Stimulated activated effector memory CD8-positive, alpha-beta T cell treated with anti-CD3 and anti-CD28 coated beads, Interleukin-12 subunit alpha, Interleukin-12 subunit beta, amount 100 ng/mL, for 72 hours (primary cell): ENCODE results near the gene HIRA.

ENCODE experiments used
- ATAC-seq: fragments of 150-1000 bp; cut with Tn5 transposase; 2 replicates; pipeline ENCODE4 v1.10.0; 2021
- DNase-seq, 2 donors: peaks; one replicate each; pipeline ENCODE4 v3.0.0; 2021 to 2022; ENCODE audit warnings: low spot score in 2 of 2
- H3K27ac Mint-ChIP-seq: one replicate; pipeline ENCODE4 v1.8.0; 2022; ENCODE audit warnings: mild to moderate bottlenecking, mixed read lengths
- H3K36me3 Mint-ChIP-seq: one replicate; pipeline ENCODE4 v1.8.0; 2022; ENCODE audit warnings: mild to moderate bottlenecking, mixed read lengths
- H3K4me1 Mint-ChIP-seq: one replicate; pipeline ENCODE4 v1.8.0; 2022; ENCODE audit warnings: mixed read lengths
- H3K4me3 Mint-ChIP-seq: one replicate; pipeline ENCODE4 v1.8.0; 2022; ENCODE audit warnings: mild to moderate bottlenecking, mixed read lengths
- H3K9me3 Mint-ChIP-seq: one replicate; pipeline ENCODE4 v1.8.0; 2022; ENCODE audit warnings: mixed read lengths

HIRA gene

DNA sequence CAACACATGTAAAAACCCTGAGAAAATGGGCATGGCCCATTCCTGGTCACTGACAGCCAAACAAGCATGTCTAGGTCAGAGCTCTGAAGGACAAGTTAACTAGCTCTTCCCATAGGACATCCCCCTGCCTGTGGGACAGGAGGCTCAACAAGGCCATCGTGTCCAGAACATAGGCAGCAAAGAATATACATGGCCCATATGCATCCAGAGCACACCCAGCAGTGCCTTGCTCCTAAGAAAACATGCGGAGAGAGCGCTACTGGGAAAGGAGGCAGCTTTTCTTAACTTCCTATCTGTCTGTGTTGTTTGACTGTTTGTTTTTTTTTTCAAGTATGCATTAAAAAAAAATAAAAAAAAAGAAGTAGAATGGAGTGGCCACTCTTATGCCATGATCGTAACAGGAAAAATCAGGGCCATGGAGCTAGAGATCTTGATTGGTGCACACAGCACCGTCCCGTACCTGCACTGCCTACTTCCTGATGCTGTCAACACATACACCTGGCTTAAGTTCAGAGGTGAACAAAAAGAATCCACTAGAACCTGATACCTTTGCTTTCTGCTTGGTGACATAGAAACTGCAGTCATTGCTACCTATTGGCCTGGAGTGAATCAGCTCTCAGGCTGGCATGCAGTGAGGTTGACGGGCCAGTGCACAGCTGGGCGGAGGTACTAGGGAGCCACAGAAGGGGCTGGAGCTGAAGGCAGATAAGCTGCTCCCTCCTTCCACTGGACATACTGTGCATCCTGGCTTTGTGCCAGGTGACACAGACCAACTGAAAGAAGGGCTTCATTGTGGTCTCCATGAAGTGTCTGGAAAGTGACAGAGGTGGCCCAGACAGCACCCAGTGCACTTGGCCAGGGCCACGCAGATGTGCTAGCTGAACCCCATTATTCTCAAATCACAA, 35.6 kb upstream of the HIRA start:
- peak overlapping the region; percentile 32 for H3K27ac Mint-ChIP-seq
- H3K4me1 Mint-ChIP-seq: peaks cover 10% of the 10 kb centered on the region
- ATAC-seq: no peak
- no peak for DNase-seq
- H3K9me3 Mint-ChIP-seq: no peaks in the 10 kb centered on the region
- no peak overlapping the region for H3K4me3 Mint-ChIP-seq
- H3K36me3 Mint-ChIP-seq: peaks cover 97% of the 10 kb centered on the region

GRCh38 chr22:19466126-19466716, 34.7 kb upstream of the HIRA start:
- H3K36me3 Mint-ChIP-seq: peaks cover 97% of the 10 kb centered on the region
- no peak overlapping the region for H3K27ac Mint-ChIP-seq
- ATAC-seq: no peak
- peaks cover 10% of the 10 kb centered on the region for H3K4me1 Mint-ChIP-seq
- no peak for DNase-seq
- no peaks in the 10 kb centered on the region for H3K9me3 Mint-ChIP-seq
- no peak overlapping the region for H3K4me3 Mint-ChIP-seq

- peaks cover 97% of the 10 kb centered on the region for H3K36me3 Mint-ChIP-seq
- no peak for DNase-seq
- H3K4me1 Mint-ChIP-seq: peaks cover 10% of the 10 kb centered on the region
- H3K4me3 Mint-ChIP-seq: no peak overlapping the region
- ATAC-seq: no peak
- H3K27ac Mint-ChIP-seq: peak overlapping the region; percentile 50
- no peaks in the 10 kb centered on the region for H3K9me3 Mint-ChIP-seq
These were observed 33.4 kb upstream of the HIRA start for GRCh38 chr22:19464975-19465374.

GRCh38 chr22:19464546-19464945, 33.0 kb upstream of the HIRA start:
- no peak for DNase-seq
- ATAC-seq: no peak
- no peaks in the 10 kb centered on the region for H3K9me3 Mint-ChIP-seq
- H3K27ac Mint-ChIP-seq: peak overlapping the region; percentile 50
- H3K4me3 Mint-ChIP-seq: no peak overlapping the region
- H3K36me3 Mint-ChIP-seq: peaks cover 97% of the 10 kb centered on the region
- H3K4me1 Mint-ChIP-seq: peaks cover 10% of the 10 kb centered on the region

GRCh38 chr22:19463491-19464469, 32.2 kb upstream of the HIRA start:
- peaks cover 96% of the 10 kb centered on the region for H3K36me3 Mint-ChIP-seq
- no peak overlapping the region for H3K27ac Mint-ChIP-seq

GRCh38 chr22:19463008-19463407, 31.5 kb upstream of the HIRA start:
- DNase-seq (no peak), ATAC-seq (no peak)
- Mint-ChIP-seq H3K36me3 (peaks cover 95% of the 10 kb centered on the region), H3K4me1 (peaks cover 4% of the 10 kb centered on the region), H3K9me3 (no peaks in the 10 kb centered on the region), H3K4me3 (no peak overlapping the region), H3K27ac (no peak overlapping the region)

More at GRCh38 chr22:19463491-19464469, 32.2 kb upstream of the HIRA start:
- no peak for DNase-seq
- Mint-ChIP-seq H3K4me3 (no peak overlapping the region), H3K9me3 (no peaks in the 10 kb centered on the region), H3K4me1 (peaks cover 4% of the 10 kb centered on the region)
- no peak for ATAC-seq

DNA sequence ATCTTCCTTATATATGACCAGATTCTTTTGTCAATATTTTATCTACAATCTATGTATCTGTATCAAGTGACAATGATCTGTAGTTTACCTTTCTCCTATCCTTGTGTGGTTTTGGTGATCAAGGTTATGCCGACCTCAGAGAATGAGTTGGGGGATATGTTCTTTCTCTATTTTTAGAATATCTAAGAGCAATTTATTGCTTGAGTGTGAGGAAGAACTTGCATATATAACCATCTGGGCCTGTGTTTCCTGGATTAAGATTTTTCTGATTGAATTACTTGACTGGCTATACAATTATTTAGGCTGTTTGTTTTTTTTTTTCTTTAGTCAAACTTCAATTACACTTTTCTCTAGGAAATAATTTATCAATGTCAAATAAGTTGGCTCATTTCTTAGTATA, 30.0 kb upstream of the HIRA start:
- H3K4me1 Mint-ChIP-seq: peaks cover 4% of the 10 kb centered on the region
- peaks cover 95% of the 10 kb centered on the region for H3K36me3 Mint-ChIP-seq
- peak overlapping the region; percentile 18 for H3K27ac Mint-ChIP-seq
- no peak for DNase-seq
- no peak for ATAC-seq
- H3K4me3 Mint-ChIP-seq: no peak overlapping the region
- H3K9me3 Mint-ChIP-seq: no peaks in the 10 kb centered on the region

GRCh38 chr22:19460036-19460435, 28.5 kb upstream of the HIRA start:
- peaks cover 95% of the 10 kb centered on the region for H3K36me3 Mint-ChIP-seq

DNA sequence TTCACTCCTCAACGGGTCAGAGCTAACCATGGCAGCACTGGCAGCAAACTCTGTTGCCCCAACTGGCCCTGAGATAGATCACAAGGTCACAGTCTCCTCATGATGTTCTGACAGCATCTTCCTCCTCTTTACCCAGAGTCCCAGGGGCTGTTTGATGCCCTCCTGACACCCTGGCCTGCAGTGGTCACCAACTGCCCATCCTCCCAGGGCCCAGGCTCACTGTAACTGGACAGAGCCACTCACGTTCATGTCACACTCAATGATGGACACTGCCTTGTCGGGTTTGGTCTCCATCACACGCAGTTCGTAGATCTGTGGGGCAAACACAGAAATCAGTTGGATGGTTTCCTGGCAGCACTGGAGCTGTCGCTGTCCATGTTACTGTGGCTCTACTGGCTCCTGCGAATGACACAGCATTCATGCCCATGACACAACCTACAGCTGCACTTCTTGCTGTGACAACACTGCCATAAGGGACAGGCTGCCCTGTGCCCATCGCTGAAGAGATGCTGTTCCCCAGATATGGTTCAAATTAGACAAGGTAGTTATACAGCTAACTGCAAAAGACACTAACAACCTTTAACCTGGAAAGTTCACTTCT, 26.4 kb upstream of the HIRA start:
- Mint-ChIP-seq H3K9me3 (no peaks in the 10 kb centered on the region), H3K4me1 (no peaks in the 10 kb centered on the region), H3K27ac (no peak overlapping the region), H3K36me3 (peaks cover 97% of the 10 kb centered on the region), H3K4me3 (no peak overlapping the region)
- ATAC-seq (no peak), DNase-seq (no peak)

More at GRCh38 chr22:19460036-19460435, 28.5 kb upstream of the HIRA start:
- DNase-seq (no peak), ATAC-seq (no peak)
- H3K4me1 Mint-ChIP-seq: no peaks in the 10 kb centered on the region
- H3K4me3 Mint-ChIP-seq: no peak overlapping the region
- no peaks in the 10 kb centered on the region for H3K9me3 Mint-ChIP-seq
- no peak overlapping the region for H3K27ac Mint-ChIP-seq

GRCh38 chr22:19456541-19456940, 25.0 kb upstream of the HIRA start:
- DNase-seq (no peak), ATAC-seq (no peak)
- Mint-ChIP-seq H3K36me3 (peaks cover 98% of the 10 kb centered on the region), H3K27ac (peak overlapping the region; percentile 88), H3K4me3 (no peak overlapping the region), H3K9me3 (no peaks in the 10 kb centered on the region), H3K4me1 (no peaks in the 10 kb centered on the region)

GRCh38 chr22:19455585-19456370, 24.2 kb upstream of the HIRA start:
- H3K36me3 Mint-ChIP-seq: peaks cover 98% of the 10 kb centered on the region
- H3K9me3 Mint-ChIP-seq: no peaks in the 10 kb centered on the region
- DNase-seq: no peak
- peak overlapping the region; percentile 88 for H3K27ac Mint-ChIP-seq
- no peak for ATAC-seq
- H3K4me3 Mint-ChIP-seq: no peak overlapping the region
- no peaks in the 10 kb centered on the region for H3K4me1 Mint-ChIP-seq

- H3K36me3 Mint-ChIP-seq: peaks cover 98% of the 10 kb centered on the region
- peak overlapping the region; percentile 88 for H3K27ac Mint-ChIP-seq
- ATAC-seq (no peak), DNase-seq (no peak)
- no peak overlapping the region for H3K4me3 Mint-ChIP-seq
- H3K9me3 Mint-ChIP-seq: no peaks in the 10 kb centered on the region
- no peaks in the 10 kb centered on the region for H3K4me1 Mint-ChIP-seq
These were observed 23.5 kb upstream of the HIRA start for GRCh38 chr22:19455033-19455432.

GRCh38 chr22:19454156-19454555, 22.6 kb upstream of the HIRA start:
- Mint-ChIP-seq H3K4me3 (no peak overlapping the region), H3K27ac (peak overlapping the region; percentile 88), H3K4me1 (no peaks in the 10 kb centered on the region)

GRCh38 chr22:19453718-19454117, 22.2 kb upstream of the HIRA start:
- peaks cover 1% of the 10 kb centered on the region for H3K4me1 Mint-ChIP-seq
- ATAC-seq (no peak), DNase-seq (no peak)
- H3K9me3 Mint-ChIP-seq: no peaks in the 10 kb centered on the region
- H3K4me3 Mint-ChIP-seq: no peak overlapping the region
- peak overlapping the region; percentile 88 for H3K27ac Mint-ChIP-seq
- H3K36me3 Mint-ChIP-seq: peaks cover 94% of the 10 kb centered on the region

More at GRCh38 chr22:19454156-19454555, 22.6 kb upstream of the HIRA start:
- H3K9me3 Mint-ChIP-seq: no peaks in the 10 kb centered on the region
- no peak for DNase-seq
- no peak for ATAC-seq
- H3K36me3 Mint-ChIP-seq: peaks cover 97% of the 10 kb centered on the region
